HepG2 (cell line): ENCODE data around the gene KRCC1. TPM values are rescaled to one million over a fixed set of nuclear protein-coding genes. Genes with fewer than 3 reads are reported as not detected.

Experiments
- HMGA1 ChIP-seq: sonication (generic); formaldehyde crosslinking; conservative IDR thresholded peaks from 2 replicates; pipeline ENCODE4 v1.4.0; 2020; ENCODE audit warnings: missing genetic modification reagents
- JUND ChIP-seq: sonication (generic); formaldehyde crosslinking; IDR thresholded peaks from 2 replicates; pipeline ENCODE4 v1.8.0; 2022; ENCODE audit warnings: mild to moderate bottlenecking, missing genetic modification reagents
- KDM6A ChIP-seq: IDR thresholded peaks from 2 replicates; pipeline ENCODE4 v1.6.1; 2016; ENCODE audit warnings: low read depth
- PHF20 ChIP-seq: sonication (generic); formaldehyde crosslinking; IDR thresholded peaks from 2 replicates; pipeline ENCODE4 v1.5.0; 2020; ENCODE audit warnings: mild to moderate bottlenecking, missing genetic modification reagents
- PRDM15 ChIP-seq: sonication (generic); formaldehyde crosslinking; IDR thresholded peaks from 2 replicates; pipeline ENCODE4 v1.4.0; 2020; ENCODE audit warnings: missing genetic modification reagents
- SALL1 ChIP-seq: sonication (generic); formaldehyde crosslinking; IDR thresholded peaks from 2 replicates; pipeline ENCODE4 v1.8.0; 2022; ENCODE audit warnings: mild to moderate bottlenecking, missing genetic modification reagents
- SRSF1 ChIP-seq: fragments of 200-400 bp; formaldehyde crosslinking; optimal IDR thresholded peaks from 2 replicates; pipeline ENCODE3; 2017; ENCODE audit warnings: mild to moderate bottlenecking, low read depth, low read length, moderate library complexity
- UBTF ChIP-seq: sonication (generic); formaldehyde crosslinking; IDR thresholded peaks from 2 replicates; pipeline ENCODE4 v1.4.0; 2020; ENCODE audit warnings: mild to moderate bottlenecking, missing genetic modification reagents
- ZBTB40 ChIP-seq, 2 experiments: fragments of 450-650 bp in 1 of 2; sonication (generic) in 1 of 2; formaldehyde crosslinking in 1 of 2; IDR thresholded peaks; 2 replicates each; pipeline versions ENCODE4 v1.6.1 to v1.8.0; 2016 to 2022; ENCODE audit warnings: antibody characterized with exemption in 1 of 2, mild to moderate bottlenecking in 1 of 2, missing genetic modification reagents in 1 of 2
- ZFAT ChIP-seq: sonication (generic); formaldehyde crosslinking; conservative IDR thresholded peaks from 2 replicates; pipeline ENCODE4 v1.8.1; 2023; ENCODE audit warnings: missing genetic modification reagents, inconsistent platforms
- ZNF264 ChIP-seq: sonication (generic); formaldehyde crosslinking; IDR thresholded peaks from 2 replicates; pipeline ENCODE4 v1.4.0; 2020; ENCODE audit warnings: missing genetic modification reagents
- ZNF570 ChIP-seq: sonication (generic); formaldehyde crosslinking; IDR thresholded peaks from 2 replicates; pipeline ENCODE4 v1.4.0; 2020; ENCODE audit warnings: mild to moderate bottlenecking, missing genetic modification reagents, borderline replicate concordance
- ZNF672 ChIP-seq: sonication (generic); formaldehyde crosslinking; IDR thresholded peaks from 2 replicates; pipeline ENCODE4 v1.8.1; 2022; ENCODE audit warnings: missing genetic modification reagents
- polyA plus RNA-seq, 8 experiments: library from polyadenylated mRNA; depleted of rRNA in 3 of 8; stranded (reverse) in 7 of 8; unstranded in 1 of 8; fragments of >200 nt; fragmentation: Illumina TruSeq in 4 of 8; extraction: Trizol in 4 of 8; gene quantifications; 2 replicates each; pipeline versions ENCODE4 v1.2.1 to v1.2.3, GENCODE V29; 2011 to 2016; ENCODE audit warnings: low read depth in 4 of 8, missing spikeins in 1 of 8, mixed read lengths in 1 of 8; ENCODE audit not compliant: insufficient read depth in 1 of 8
- total RNA-seq, 5 experiments: library from RNA; depleted of rRNA; stranded (reverse); fragments of >200 nt; fragmentation: Illumina TruSeq; extraction: Trizol; gene quantifications; 2 replicates each; pipeline ENCODE4 v1.2.3, GENCODE V29; 2016; ENCODE audit warnings: low read depth in 1 of 5

Gene KRCC1
- total and polyA plus RNA-seq, 2 of the 13 experiments (the other 11 are each of a cell fraction or from before 2014, with no cell fraction given): 6.5 to 7.7 TPM

- TF ChIP-seq ZBTB40 (IDR thresholded peaks at IDR 0.05) (no peak), ZBTB40 (CRISPR knock-in tag; IDR thresholded peaks at IDR 0.05) (peak; percentile 61; the same call in 1 of the 2 replicates), ZFAT (CRISPR knock-in tag) (no peak), SALL1 (CRISPR knock-in tag) (peak; percentile 83), ZNF570 (CRISPR knock-in tag) (0 out of 2 replicates have a peak, but pooled peaks have one; percentile 68), JUND (CRISPR knock-in tag) (no peak), KDM6A (CRISPR knock-in tag) (no peak), PRDM15 (CRISPR knock-in tag) (0 out of 2 replicates have a peak, but pooled peaks have one; percentile 61), ZNF264 (peak; percentile 59; the same call in 1 of the 2 replicates), UBTF (CRISPR knock-in tag) (peak; percentile 96), HMGA1 (CRISPR knock-in tag) (no peak), SRSF1 (peak; percentile 93), ZNF672 (CRISPR knock-in tag) (no peak), PHF20 (CRISPR knock-in tag) (peak; percentile 78)
These were observed at the start of gene KRCC1 (continued) for GRCh38 chr2:88055371-88056128.
